ENCODE results near the gene SSC4D.

SSC4D gene

DNA sequence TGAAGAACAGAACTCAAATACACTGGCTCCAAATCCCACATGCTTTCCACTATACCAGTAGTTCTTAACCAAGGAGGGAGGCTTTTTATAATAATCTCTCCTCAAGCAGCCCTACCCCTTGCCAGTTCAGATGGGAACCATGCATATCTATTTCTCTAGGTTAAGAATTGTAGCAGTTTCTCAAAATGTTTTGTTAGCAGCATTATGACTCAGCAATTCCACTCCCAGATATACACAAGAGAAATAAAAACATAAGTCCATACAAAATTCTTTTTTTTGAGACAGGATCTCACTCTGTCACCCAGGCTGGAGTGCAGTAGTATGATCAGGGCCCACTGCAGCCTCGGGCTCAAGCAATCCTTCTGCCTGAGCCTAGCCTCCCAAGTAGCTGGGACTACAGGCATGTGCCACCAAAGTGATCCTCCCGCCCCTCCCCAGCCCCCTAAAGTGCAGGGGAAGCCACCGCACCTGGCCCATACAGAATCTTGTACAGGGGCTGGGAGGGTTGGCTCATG is 68.8 kb downstream of the SSC4D start:
- in situ Hi-C loops (cut with MboI; ENCODE audit: low sequenced_read_pairs, unreplicated experiment): no loop called here
- TF ChIP-seq, protein P1, sequence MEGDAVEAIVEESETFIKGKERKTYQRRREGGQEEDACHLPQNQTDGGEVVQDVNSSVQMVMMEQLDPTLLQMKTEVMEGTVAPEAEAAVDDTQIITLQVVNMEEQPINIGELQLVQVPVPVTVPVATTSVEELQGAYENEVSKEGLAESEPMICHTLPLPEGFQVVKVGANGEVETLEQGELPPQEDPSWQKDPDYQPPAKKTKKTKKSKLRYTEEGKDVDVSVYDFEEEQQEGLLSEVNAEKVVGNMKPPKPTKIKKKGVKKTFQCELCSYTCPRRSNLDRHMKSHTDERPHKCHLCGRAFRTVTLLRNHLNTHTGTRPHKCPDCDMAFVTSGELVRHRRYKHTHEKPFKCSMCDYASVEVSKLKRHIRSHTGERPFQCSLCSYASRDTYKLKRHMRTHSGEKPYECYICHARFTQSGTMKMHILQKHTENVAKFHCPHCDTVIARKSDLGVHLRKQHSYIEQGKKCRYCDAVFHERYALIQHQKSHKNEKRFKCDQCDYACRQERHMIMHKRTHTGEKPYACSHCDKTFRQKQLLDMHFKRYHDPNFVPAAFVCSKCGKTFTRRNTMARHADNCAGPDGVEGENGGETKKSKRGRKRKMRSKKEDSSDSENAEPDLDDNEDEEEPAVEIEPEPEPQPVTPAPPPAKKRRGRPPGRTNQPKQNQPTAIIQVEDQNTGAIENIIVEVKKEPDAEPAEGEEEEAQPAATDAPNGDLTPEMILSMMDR (IDR thresholded peaks at IDR 0.05; ENCODE audit: borderline replicate concordance, control extremely low read depth, extremely low read depth, insufficient read depth, missing control alignments): no peak
- DNase-seq (ENCODE audit: low spot score): no peak

Data from GM13976 (cell line).